Thoracic aorta (tissue), 2 donors: Measurements from ENCODE around the gene VCAN. TPM values are rescaled to one million over a fixed set of nuclear protein-coding genes. Genes with fewer than 3 reads are reported as not detected.
"Not testable (repeated sequence)": the region's sequence is repeated elsewhere in the genome, so short reads cannot be mapped to it uniquely, and the experiment has no call there.

ENCODE experiments used
- ATAC-seq: fragments of 150-250 bp; one replicate; pipeline ENCODE4 v1.8.0; 2017; ENCODE audit warnings: low read depth; ENCODE audit not compliant: insufficient number of reproducible peaks, low FRiP score
- DNase-seq: peaks from one replicate; pipeline ENCODE4 v3.0.0-alpha.2; 2020; ENCODE audit warnings: low spot score
- H3K27ac ChIP-seq, 2 donors: fragments of 200-600 bp; sonication (generic); 1 replicate in 1 of 2; 2 replicates in 1 of 2; pipeline ENCODE4 v1.5.1; 2016; ENCODE audit warnings: mild to moderate bottlenecking in 2 of 2, moderate library complexity in 2 of 2
- H3K27me3 ChIP-seq: fragments of 200-600 bp; sonication (generic); replicated peaks from 2 replicates; pipeline ENCODE4 v1.6.0; 2016; ENCODE audit warnings: mild to moderate bottlenecking; ENCODE audit not compliant: insufficient read depth
- H3K36me3 ChIP-seq: fragments of 200-600 bp; sonication (generic); one replicate; pipeline ENCODE4 v1.5.1; 2016
- H3K4me1 ChIP-seq, 2 donors: fragments of 200-600 bp; sonication (generic); 1 replicate in 1 of 2; 2 replicates in 1 of 2; pipeline versions ENCODE4 v1.5.1 to v1.6.0; 2016; ENCODE audit warnings: low read depth in 2 of 2, mild to moderate bottlenecking in 1 of 2; ENCODE audit not compliant: control insufficient read depth in 1 of 2
- H3K4me3 ChIP-seq: fragments of 200-600 bp; sonication (generic); 2 replicates; pipeline ENCODE4 v1.5.1; 2016; ENCODE audit warnings: mild to moderate bottlenecking
- H3K9me3 ChIP-seq: fragments of 200-600 bp; sonication (generic); 2 replicates; pipeline ENCODE4 v1.5.1; 2016
- total RNA-seq, 2 donors: library from RNA; depleted of rRNA; stranded (reverse); fragments of >200 nt; gene quantifications; one replicate each; pipeline versions ENCODE4 v1.1.0 to v1.2.3, GENCODE V29; 2016
- TF ChIP-seq, protein P1 (sequence below): fragments of 200-600 bp; sonication (generic); IDR thresholded peaks from one replicate; pipeline ENCODE4 v1.5.1; 2019; ENCODE audit warnings: antibody characterized with exemption

Gene VCAN
- total RNA-seq, 2 donors from 2014 or later = 870 to 1,101 TPM

DNA sequence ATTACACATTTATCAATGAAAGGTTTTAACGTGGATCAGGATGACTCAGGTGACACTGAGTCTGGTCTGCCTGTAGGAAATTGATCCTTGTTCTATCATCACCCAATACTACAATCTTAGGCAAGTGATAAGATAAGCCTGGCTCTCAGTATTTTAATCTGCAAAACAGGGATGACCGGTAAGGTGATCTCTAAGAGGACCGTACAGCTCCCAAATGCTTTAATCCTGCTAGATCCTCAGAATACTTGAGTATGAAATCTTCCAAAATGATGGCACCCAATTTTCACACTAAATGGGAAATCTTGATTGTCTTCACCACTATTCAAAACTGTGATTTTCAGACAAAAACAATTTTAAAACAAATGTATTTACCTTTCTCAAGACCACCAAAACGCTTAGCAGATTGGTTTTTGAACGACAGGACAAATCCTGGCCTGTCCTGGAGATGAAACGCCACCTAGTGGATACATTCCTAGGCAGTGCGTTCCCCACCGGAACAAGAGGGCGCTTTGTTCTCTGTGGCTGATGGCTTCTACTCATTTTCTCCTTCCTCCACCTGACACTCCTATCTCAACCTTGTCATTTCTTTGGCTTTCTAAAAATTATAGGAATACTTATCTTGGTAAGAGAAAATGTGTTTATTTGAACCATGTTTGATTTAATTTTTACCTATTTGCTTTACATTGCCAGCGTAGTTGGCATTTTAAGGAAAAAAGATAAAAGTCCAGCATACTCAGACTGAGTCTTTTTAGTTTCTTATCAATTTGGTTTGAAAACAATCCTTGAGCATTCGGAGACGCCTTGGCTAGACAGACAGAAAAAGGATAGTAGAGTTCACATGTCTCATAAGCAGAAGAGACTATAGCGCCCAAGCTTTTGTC is 41.2 kb upstream of the VCAN start:
- TF ChIP-seq, protein P1, sequence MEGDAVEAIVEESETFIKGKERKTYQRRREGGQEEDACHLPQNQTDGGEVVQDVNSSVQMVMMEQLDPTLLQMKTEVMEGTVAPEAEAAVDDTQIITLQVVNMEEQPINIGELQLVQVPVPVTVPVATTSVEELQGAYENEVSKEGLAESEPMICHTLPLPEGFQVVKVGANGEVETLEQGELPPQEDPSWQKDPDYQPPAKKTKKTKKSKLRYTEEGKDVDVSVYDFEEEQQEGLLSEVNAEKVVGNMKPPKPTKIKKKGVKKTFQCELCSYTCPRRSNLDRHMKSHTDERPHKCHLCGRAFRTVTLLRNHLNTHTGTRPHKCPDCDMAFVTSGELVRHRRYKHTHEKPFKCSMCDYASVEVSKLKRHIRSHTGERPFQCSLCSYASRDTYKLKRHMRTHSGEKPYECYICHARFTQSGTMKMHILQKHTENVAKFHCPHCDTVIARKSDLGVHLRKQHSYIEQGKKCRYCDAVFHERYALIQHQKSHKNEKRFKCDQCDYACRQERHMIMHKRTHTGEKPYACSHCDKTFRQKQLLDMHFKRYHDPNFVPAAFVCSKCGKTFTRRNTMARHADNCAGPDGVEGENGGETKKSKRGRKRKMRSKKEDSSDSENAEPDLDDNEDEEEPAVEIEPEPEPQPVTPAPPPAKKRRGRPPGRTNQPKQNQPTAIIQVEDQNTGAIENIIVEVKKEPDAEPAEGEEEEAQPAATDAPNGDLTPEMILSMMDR = peak; percentile 80
- no peak for DNase-seq
- no peak for ATAC-seq

DNA sequence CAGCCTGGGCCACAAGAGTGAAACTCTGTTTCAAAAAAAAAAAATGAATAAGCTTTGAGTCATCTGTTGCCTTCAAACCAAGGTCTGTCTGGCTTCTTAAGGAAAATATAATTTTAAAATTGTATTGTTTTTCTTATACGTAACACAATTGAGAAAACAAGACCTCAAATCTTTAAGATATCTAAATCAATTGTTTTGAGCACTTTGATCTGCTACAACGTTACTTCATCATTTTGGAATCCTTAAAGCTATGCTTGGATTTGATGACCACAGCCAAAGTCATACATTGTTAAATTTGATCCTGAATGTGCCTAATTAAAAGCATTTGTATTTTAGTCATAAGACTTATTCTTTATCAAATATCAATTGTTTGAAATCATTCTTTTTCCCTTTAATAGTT is 37.7 kb upstream of the VCAN start:
- DNase-seq = no peak
- no peaks in the 10 kb centered on the region for H3K9me3 ChIP-seq
- H3K27me3 ChIP-seq = no peaks in the 10 kb centered on the region
- no peak for ATAC-seq
- H3K4me1 ChIP-seq = peaks cover 0 to 18% of the 10 kb centered on the region in 2 donors
- no peak overlapping the region for H3K4me3 ChIP-seq
- TF ChIP-seq, protein P1 = no peak
- H3K36me3 ChIP-seq = no peaks in the 10 kb centered on the region
- no peak overlapping the region for H3K27ac ChIP-seq

More for the DNA sequence above, 41.2 kb upstream of the VCAN start:
- Histone ChIP-seq H3K4me3 (no peak overlapping the region), H3K36me3 (no peaks in the 10 kb centered on the region), H3K9me3 (no peaks in the 10 kb centered on the region), H3K4me1 (peaks cover 0 to 13% of the 10 kb centered on the region in 2 donors), H3K27me3 (no peaks in the 10 kb centered on the region), H3K27ac (no peak overlapping the region)

DNA sequence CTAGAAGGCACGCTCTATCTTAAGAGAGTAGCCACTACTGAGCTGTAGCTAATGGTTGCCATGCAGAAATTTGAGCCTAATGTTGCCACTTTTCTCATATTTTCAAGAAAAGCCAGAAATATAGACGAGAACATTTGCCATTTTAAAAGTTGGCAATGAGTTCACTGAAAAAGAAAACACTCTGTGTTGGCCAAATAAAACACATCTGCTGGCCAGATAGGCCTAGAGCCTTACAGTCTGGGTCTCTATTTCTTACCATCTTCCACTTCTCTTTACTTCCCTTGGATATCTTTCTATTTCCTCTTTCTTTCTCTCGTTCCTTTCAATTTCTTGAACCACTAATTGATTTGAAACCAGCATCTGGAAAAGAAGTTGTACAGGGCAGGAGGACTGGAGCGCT is 36.6 kb upstream of the VCAN start:
- Histone ChIP-seq H3K27me3 (no peaks in the 10 kb centered on the region), H3K27ac (peak overlapping the region; percentile 64 to 75), H3K9me3 (no peaks in the 10 kb centered on the region), H3K4me1 (peaks cover 0 to 18% of the 10 kb centered on the region in 2 donors), H3K36me3 (no peaks in the 10 kb centered on the region), H3K4me3 (no peak overlapping the region)
- DNase-seq (no peak), ATAC-seq (peak; percentile 34)
- TF ChIP-seq, protein P1 = no peak

DNA sequence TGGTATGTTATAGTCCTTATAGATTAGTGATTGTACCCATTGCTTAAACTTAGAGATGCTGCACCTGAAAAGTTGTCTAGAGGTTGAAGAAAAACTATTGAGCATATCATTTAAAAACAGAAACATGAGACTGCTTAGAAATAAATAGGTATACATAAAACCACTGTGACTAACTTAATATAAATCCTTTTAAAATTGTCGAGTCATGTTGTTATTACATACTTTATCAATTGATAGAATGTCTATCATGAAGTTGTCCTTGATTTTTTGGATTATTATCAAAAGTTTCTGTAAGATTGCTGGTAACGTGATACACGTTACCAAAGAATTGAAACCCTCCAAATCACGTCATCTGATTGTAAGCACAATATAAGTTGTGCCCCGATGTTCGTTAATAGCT is 35.3 kb upstream of the VCAN start:
- no peak for DNase-seq
- ATAC-seq = no peak

DNA sequence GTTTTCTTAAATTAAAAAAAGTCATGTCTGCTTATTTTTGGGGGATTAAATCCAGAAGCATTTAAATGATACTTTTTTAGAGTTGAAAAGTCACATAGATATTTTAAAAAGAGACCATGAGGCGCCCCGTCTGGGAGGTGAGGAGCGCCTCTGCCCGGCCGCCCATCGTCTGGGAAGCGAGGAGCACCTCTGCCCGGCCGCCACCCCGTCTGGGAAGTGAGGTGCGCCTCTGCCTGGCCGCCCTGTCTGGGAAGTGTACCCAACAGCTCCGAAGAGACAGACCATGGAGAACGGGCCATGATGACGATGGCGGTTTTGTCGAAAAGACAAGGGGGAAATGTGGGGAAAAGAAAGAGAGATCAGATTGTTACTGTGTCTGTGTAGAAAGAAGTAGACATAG is 33.8 kb upstream of the VCAN start:
- not testable (repeated sequence) for ATAC-seq, DNase-seq, H3K27ac ChIP-seq, H3K4me3 ChIP-seq, H3K9me3 ChIP-seq, H3K36me3 ChIP-seq, H3K27me3 ChIP-seq
- peaks cover 0 to 18% of the 10 kb centered on the region in 2 donors for H3K4me1 ChIP-seq

More for the DNA sequence above, 35.3 kb upstream of the VCAN start:
- Histone ChIP-seq H3K36me3 (no peaks in the 10 kb centered on the region), H3K9me3 (no peaks in the 10 kb centered on the region), H3K4me3 (no peak overlapping the region), H3K27ac (no peak overlapping the region), H3K27me3 (no peaks in the 10 kb centered on the region), H3K4me1 (peaks cover 0 to 18% of the 10 kb centered on the region in 2 donors)
- TF ChIP-seq, protein P1 = no peak
